ENCODE measurements around the gene TXNDC8.

- TF ChIP-seq CTCF (IDR thresholded peaks at IDR 0.05) (no peak), POLR2A (IDR thresholded peaks at IDR 0.05) (no peak), POLR2AphosphoS5 (IDR thresholded peaks at IDR 0.05) (no peak)
These were observed 83.2 kb downstream of the TXNDC8 start for GRCh38 chr9:110254500-110254899.

Measured in breast epithelium (tissue), 3 donors.